Body of pancreas (tissue), 4 donors: ENCODE measurements around the gene NRARP.

Source experiments
- POLR2A ChIP-seq, 3 donors: fragments of 450-650 bp; IDR thresholded peaks; one replicate each; pipeline ENCODE4 v1.6.1; 2016; ENCODE audit warnings: antibody characterized with exemption in 3 of 3, mild to moderate bottlenecking in 2 of 3
- TF ChIP-seq, protein P1 (sequence below), 7 experiments: fragments of 450-650 bp in 4 of 7; fragments of 200-600 bp in 3 of 7; sonication (generic) in 3 of 7; IDR thresholded peaks; one replicate each; pipeline ENCODE4 v1.5.1; 2016 to 2019; ENCODE audit warnings: antibody characterized with exemption in 7 of 7

DNA sequence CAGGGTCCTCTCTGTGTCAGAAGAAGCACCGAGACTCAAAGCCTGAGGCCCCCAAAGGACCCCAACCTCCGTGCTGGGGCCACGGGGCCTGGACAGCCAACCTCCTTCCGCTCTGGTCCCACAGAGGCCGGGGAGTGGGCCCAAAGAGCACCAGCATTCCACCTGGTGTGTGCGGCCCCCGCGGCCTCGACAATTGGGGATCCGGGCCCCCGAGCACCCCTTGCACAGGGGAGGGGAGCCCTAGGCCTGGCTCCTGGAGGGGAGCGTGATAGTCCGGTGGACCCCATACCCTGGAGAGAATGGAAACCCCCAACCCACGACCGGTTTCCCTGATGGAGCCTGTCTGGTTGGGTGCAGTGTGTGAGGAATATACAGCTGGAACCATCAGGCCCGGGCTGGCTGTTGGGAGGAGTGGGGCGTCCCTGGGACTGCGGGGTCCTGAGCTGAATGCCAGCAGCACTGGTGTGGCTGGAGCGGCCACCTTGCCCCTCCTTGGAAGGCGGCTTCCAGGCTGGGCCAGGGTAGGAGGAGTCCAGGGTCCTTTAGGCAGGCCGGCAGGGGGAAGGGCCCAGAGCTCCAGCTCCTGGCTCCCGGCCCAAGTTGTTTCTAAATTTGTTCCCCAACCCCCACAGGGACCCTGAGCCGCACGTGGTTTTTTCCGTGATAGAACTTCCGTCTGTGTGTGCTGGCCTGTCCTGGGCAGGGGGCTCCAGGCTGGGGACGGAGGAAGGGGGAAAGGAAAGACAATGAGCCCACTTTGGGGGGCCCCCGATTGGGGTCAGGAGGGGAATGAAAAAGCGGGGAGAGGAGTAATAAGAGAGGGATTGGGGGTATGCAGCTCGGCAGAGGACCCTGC, 25.4 kb downstream of the NRARP start:
- TF ChIP-seq, protein P1, sequence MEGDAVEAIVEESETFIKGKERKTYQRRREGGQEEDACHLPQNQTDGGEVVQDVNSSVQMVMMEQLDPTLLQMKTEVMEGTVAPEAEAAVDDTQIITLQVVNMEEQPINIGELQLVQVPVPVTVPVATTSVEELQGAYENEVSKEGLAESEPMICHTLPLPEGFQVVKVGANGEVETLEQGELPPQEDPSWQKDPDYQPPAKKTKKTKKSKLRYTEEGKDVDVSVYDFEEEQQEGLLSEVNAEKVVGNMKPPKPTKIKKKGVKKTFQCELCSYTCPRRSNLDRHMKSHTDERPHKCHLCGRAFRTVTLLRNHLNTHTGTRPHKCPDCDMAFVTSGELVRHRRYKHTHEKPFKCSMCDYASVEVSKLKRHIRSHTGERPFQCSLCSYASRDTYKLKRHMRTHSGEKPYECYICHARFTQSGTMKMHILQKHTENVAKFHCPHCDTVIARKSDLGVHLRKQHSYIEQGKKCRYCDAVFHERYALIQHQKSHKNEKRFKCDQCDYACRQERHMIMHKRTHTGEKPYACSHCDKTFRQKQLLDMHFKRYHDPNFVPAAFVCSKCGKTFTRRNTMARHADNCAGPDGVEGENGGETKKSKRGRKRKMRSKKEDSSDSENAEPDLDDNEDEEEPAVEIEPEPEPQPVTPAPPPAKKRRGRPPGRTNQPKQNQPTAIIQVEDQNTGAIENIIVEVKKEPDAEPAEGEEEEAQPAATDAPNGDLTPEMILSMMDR (IDR thresholded peaks at IDR 0.05), result no peak
- TF ChIP-seq POLR2A (IDR thresholded peaks at IDR 0.05), result no peak
